B cell (primary cell): ENCODE data around the gene TIMM8B. TPM values are rescaled to one million over a fixed set of nuclear protein-coding genes. Genes with fewer than 3 reads are reported as not detected.

ENCODE experiments used
- ATAC-seq: fragments of 200-7000 bp; cut with Tn5 transposase; one replicate; pipeline ENCODE4 v1.10.0; 2021; ENCODE audit warnings: low read depth, mild to moderate bottlenecking, moderate number of reproducible peaks, moderate library complexity
- CTCF ChIA-PET: fragments of 350-600 bp; sonication (Branson Sonifier 250); formaldehyde crosslinking; loops from one replicate; lab custom pipeline; 2021; ENCODE audit warnings: antibody characterized with exemption, inconsistent platforms; lab: Charles Lee
- POLR2A ChIA-PET: fragments of 350-600 bp; sonication (Branson Sonifier 250); formaldehyde crosslinking; loops from one replicate; lab custom pipeline; 2021; ENCODE audit warnings: antibody characterized with exemption; lab: Charles Lee
- DNase-seq: peaks from one replicate; pipeline ENCODE4 v3.0.0; 2013
- H2AFZ ChIP-seq: 2 replicates; pipeline ENCODE4 v1.6.1; 2012; ENCODE audit warnings: mild to moderate bottlenecking, low read depth, low read length; ENCODE audit not compliant: insufficient read depth, poor library complexity, severe bottlenecking
- H3K27ac ChIP-seq, 2 donors: 1 replicate in 1 of 2; 2 replicates in 1 of 2; pipeline ENCODE4 v1.5.1; 2012 to 2013; ENCODE audit warnings: low read length in 2 of 2, mild to moderate bottlenecking in 2 of 2, moderate library complexity in 1 of 2
- H3K27me3 ChIP-seq, 4 experiments: fragments of 200-600 bp in 1 of 4; sonication (generic) in 1 of 4; replicated peaks in 1 of 4; 1 replicate in 2 of 4; 2 replicates in 2 of 4; pipeline versions ENCODE4 v1.6.1 to v1.7.0; 2013 to 2016; ENCODE audit warnings: low read length in 3 of 4, mild to moderate bottlenecking in 2 of 4, mixed read lengths in 1 of 4, moderate library complexity in 1 of 4; ENCODE audit not compliant: insufficient read depth in 4 of 4, control insufficient read depth in 3 of 4; ENCODE audit errors: control extremely low read depth in 1 of 4
- H3K36me3 ChIP-seq, 2 experiments: replicated peaks in 1 of 2; 1 replicate in 1 of 2; 2 replicates in 1 of 2; pipeline versions ENCODE4 v1.6.1 to v1.7.1; 2013; ENCODE audit warnings: low read length in 1 of 2; ENCODE audit not compliant: insufficient read depth in 2 of 2, control insufficient read depth in 1 of 2; ENCODE audit errors: control extremely low read depth in 1 of 2, extremely low read depth in 1 of 2
- H3K4me1 ChIP-seq, 2 donors: fragments of 200-600 bp in 1 of 2; sonication (generic) in 1 of 2; 1 replicate in 1 of 2; 2 replicates in 1 of 2; pipeline versions ENCODE4 v1.5.1 to v1.6.1; 2013 to 2017; ENCODE audit warnings: low read length in 2 of 2; ENCODE audit not compliant: control insufficient read depth in 2 of 2, insufficient read depth in 2 of 2
- H3K4me2 ChIP-seq: replicated peaks from 2 replicates; pipeline ENCODE3; 2012; ENCODE audit warnings: mild to moderate bottlenecking, low read depth, low read length; ENCODE audit not compliant: poor library complexity, severe bottlenecking
- H3K4me3 ChIP-seq, 5 experiments: fragments of 200-600 bp in 1 of 5; sonication (generic) in 1 of 5; 1 replicate in 3 of 5; 2 replicates in 2 of 5; pipeline versions ENCODE4 v1.5.1 to v1.7.0; 2011 to 2016; ENCODE audit warnings: low read length in 4 of 5, mild to moderate bottlenecking in 4 of 5, low read depth in 2 of 5, control low read depth in 1 of 5, moderate library complexity in 1 of 5; ENCODE audit not compliant: insufficient read depth in 1 of 5; ENCODE audit errors: control extremely low read depth in 1 of 5, extremely low read depth in 1 of 5
- H3K79me2 ChIP-seq: fragments of 200-600 bp; sonication (generic); one replicate; pipeline ENCODE4 v1.6.0; 2016; ENCODE audit warnings: low read length; ENCODE audit not compliant: control insufficient read depth, insufficient read depth
- H3K9ac ChIP-seq: fragments of 200-600 bp; sonication (generic); 2 replicates; pipeline ENCODE4 v1.6.1; 2017; ENCODE audit warnings: mild to moderate bottlenecking, low read length, moderate library complexity
- H3K9me3 ChIP-seq, 3 donors: one replicate each; pipeline versions ENCODE4 v1.6.1 to v1.7.1; 2013; ENCODE audit warnings: low read length in 2 of 3; ENCODE audit not compliant: control insufficient read depth in 2 of 3, insufficient read depth in 1 of 3; ENCODE audit errors: control extremely low read depth in 1 of 3
- H4K20me1 ChIP-seq: 2 replicates; pipeline ENCODE4 v1.6.0; 2012; ENCODE audit warnings: mild to moderate bottlenecking, low read length; ENCODE audit not compliant: insufficient read depth, control insufficient read depth, poor library complexity, severe bottlenecking
- H3K27ac Mint-ChIP-seq: one replicate; pipeline ENCODE4 v1.8.0; 2021; ENCODE audit warnings: mixed read lengths
- H3K27me3 Mint-ChIP-seq: one replicate; pipeline ENCODE4 v1.8.0; 2021; ENCODE audit warnings: mixed read lengths
- H3K4me1 Mint-ChIP-seq: one replicate; pipeline ENCODE4 v1.8.0; 2021; ENCODE audit warnings: mixed read lengths
- H3K4me3 Mint-ChIP-seq: one replicate; pipeline ENCODE4 v1.8.0; 2021; ENCODE audit warnings: mixed read lengths
- H3K9me3 Mint-ChIP-seq: one replicate; pipeline ENCODE4 v1.8.0; 2022; ENCODE audit warnings: mixed read lengths; ENCODE audit not compliant: insufficient read depth
- CTCF ChIP-seq: fragments of 200-600 bp; IDR thresholded peaks from one replicate; pipeline ENCODE4 v1.8.0; 2022; ENCODE audit warnings: antibody characterized with exemption, mild to moderate bottlenecking
- EZH2 ChIP-seq: IDR thresholded peaks from 2 replicates; pipeline ENCODE4 v1.6.1; 2012; ENCODE audit warnings: borderline replicate concordance, low read depth, mild to moderate bottlenecking, moderate library complexity, low read length; ENCODE audit not compliant: insufficient read depth, poor library complexity, severe bottlenecking
- WGBS: methylation state at CpG from one replicate; pipeline ENCODE4 v1.1.5; 2013; ENCODE audit warnings: missing lambda C conversion rate; ENCODE audit not compliant: insufficient coverage; 5-methylcytosine and 5-hydroxymethylcytosine counted together
- intact Hi-C: fragments of 100-400 bp; cut with micrococcal nuclease; formaldehyde crosslinking; loops from one replicate; pipeline ENCODE4 v1.10.0; 2022
- polyA minus RNA-seq: library from RNA; depleted of rRNA, polyadenylated mRNA; stranded (reverse); fragments of >200 nt; gene quantifications from 2 replicates; pipeline ENCODE4 v1.2.3, GENCODE V29; 2012
- polyA plus RNA-seq: library from polyadenylated mRNA; depleted of rRNA; stranded (reverse); fragments of >200 nt; gene quantifications from 2 replicates; pipeline ENCODE4 v1.2.3, GENCODE V29; 2012
- total RNA-seq, 2 donors: library from RNA; stranded (reverse); fragments of 120-200 nt in 1 of 2; gene quantifications; 1 replicate in 1 of 2; 2 replicates in 1 of 2; pipeline versions ENCODE4 v1.2.3 to v1.2.4, GENCODE V29; 2013 to 2022

Gene TIMM8B, protein sequence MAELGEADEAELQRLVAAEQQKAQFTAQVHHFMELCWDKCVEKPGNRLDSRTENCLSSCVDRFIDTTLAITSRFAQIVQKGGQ
- total RNA-seq (22.4 and 25.5 TPM in 2 replicates), polyA plus RNA-seq (6.3 and 12.0 TPM in 2 replicates), polyA minus RNA-seq (22.6 and 24.3 TPM in 2 replicates)
- 29.7 TPM for total RNA-seq (2013)

GRCh38 chr11:112086422-112087191 is at the start of gene TIMM8B, which contains the start of gene SDHD:
Gene TIMM8B, minus strand, starts transcription at chr11:112086756. Its CDS starts 33 bp downstream, at chr11:112086723.
Gene SDHD, plus strand, starts transcription at chr11:112086873. Its CDS starts 35 bp downstream, at chr11:112086908.
- CTCF ChIA-PET, result interaction anchor here (0.6 to 2.0 kb wide), 8 partner anchors 10 to 194 kb away, joined by 3 to 6 read pairs (median 4); no protein-coding TSS in a partner anchor
- Mint-ChIP-seq H3K4me3 (peak within 1 kb of the TSS; percentile 89), H3K27ac (peak within 1 kb of the TSS; percentile 93), H3K27me3 (no peaks in the 10 kb centered on the region), H3K4me1 (peaks cover 42% of the 10 kb centered on the region), H3K9me3 (no peaks in the 10 kb centered on the region)
- peak within 1 kb of the TSS; percentile 73 to 100 (median 97) for H3K4me3 ChIP-seq
- H3K4me1 ChIP-seq, result peaks cover 18 to 21% of the 10 kb centered on the region in 2 donors
- H3K4me2 ChIP-seq, result peak within 1 kb of the TSS; percentile 91
- peaks cover 48% of the 10 kb centered on the region for H3K79me2 ChIP-seq
- peak within 1 kb of the TSS; percentile 91 for H2AFZ ChIP-seq
- WGBS, result under 1% methylated on average over 37 of the region's 45 CpGs
- peak; percentile 98 for DNase-seq
- H3K36me3 ChIP-seq, result peaks cover 1 to 58% of the 10 kb centered on the region in 2 experiments
- H3K27ac ChIP-seq, result peak within 1 kb of the TSS; percentile 77 to 91
- intact Hi-C loops, result loop anchor here (1.0 to 2.0 kb wide), 7 partner anchors 12 to 1686 kb away; partner anchors contain the start of genes ALG9, CFAP68, DLAT and FDXACB1
- H4K20me1 ChIP-seq, result no peaks in the 10 kb centered on the region
- TF ChIP-seq EZH2 (no peak), CTCF (peak; percentile 26)
- no peaks in the 10 kb centered on the region for H3K27me3 ChIP-seq
- peak within 1 kb of the TSS; percentile 93 for H3K9ac ChIP-seq
- peak; percentile 89 for ATAC-seq
- POLR2A ChIA-PET, result interaction anchor here (1.0 to 1.4 kb wide), 4 partner anchors 12 to 215 kb away, joined by 3 to 4 read pairs (median 4); partner anchors contain the start of genes ALG9 and NKAPD1
- H3K9me3 ChIP-seq, result no peaks in the 10 kb centered on the region
